B cell (primary cell): Measurements from ENCODE around the gene SWAP70. TPM values are rescaled to one million over a fixed set of nuclear protein-coding genes. Genes with fewer than 3 reads are reported as not detected.

Experiments used
- ATAC-seq: fragments of 200-7000 bp; cut with Tn5 transposase; one replicate; pipeline ENCODE4 v1.10.0; 2021; ENCODE audit warnings: low read depth, mild to moderate bottlenecking, moderate number of reproducible peaks, moderate library complexity
- CTCF ChIA-PET: fragments of 350-600 bp; sonication (Branson Sonifier 250); formaldehyde crosslinking; loops from one replicate; lab custom pipeline; 2021; ENCODE audit warnings: antibody characterized with exemption, inconsistent platforms; lab: Charles Lee
- POLR2A ChIA-PET: fragments of 350-600 bp; sonication (Branson Sonifier 250); formaldehyde crosslinking; loops from one replicate; lab custom pipeline; 2021; ENCODE audit warnings: antibody characterized with exemption; lab: Charles Lee
- DNase-seq: peaks from one replicate; pipeline ENCODE4 v3.0.0; 2013
- H2AFZ ChIP-seq: 2 replicates; pipeline ENCODE4 v1.6.1; 2012; ENCODE audit warnings: mild to moderate bottlenecking, low read depth, low read length; ENCODE audit not compliant: insufficient read depth, poor library complexity, severe bottlenecking
- H3K27ac ChIP-seq, 2 donors: 1 replicate in 1 of 2; 2 replicates in 1 of 2; pipeline ENCODE4 v1.5.1; 2012 to 2013; ENCODE audit warnings: low read length in 2 of 2, mild to moderate bottlenecking in 2 of 2, moderate library complexity in 1 of 2
- H3K27me3 ChIP-seq, 4 experiments: fragments of 200-600 bp in 1 of 4; sonication (generic) in 1 of 4; replicated peaks in 1 of 4; 1 replicate in 2 of 4; 2 replicates in 2 of 4; pipeline versions ENCODE4 v1.6.1 to v1.7.0; 2013 to 2016; ENCODE audit warnings: low read length in 3 of 4, mild to moderate bottlenecking in 2 of 4, mixed read lengths in 1 of 4, moderate library complexity in 1 of 4; ENCODE audit not compliant: insufficient read depth in 4 of 4, control insufficient read depth in 3 of 4; ENCODE audit errors: control extremely low read depth in 1 of 4
- H3K36me3 ChIP-seq, 2 experiments: replicated peaks in 1 of 2; 1 replicate in 1 of 2; 2 replicates in 1 of 2; pipeline versions ENCODE4 v1.6.1 to v1.7.1; 2013; ENCODE audit warnings: low read length in 1 of 2; ENCODE audit not compliant: insufficient read depth in 2 of 2, control insufficient read depth in 1 of 2; ENCODE audit errors: control extremely low read depth in 1 of 2, extremely low read depth in 1 of 2
- H3K4me1 ChIP-seq, 2 donors: fragments of 200-600 bp in 1 of 2; sonication (generic) in 1 of 2; 1 replicate in 1 of 2; 2 replicates in 1 of 2; pipeline versions ENCODE4 v1.5.1 to v1.6.1; 2013 to 2017; ENCODE audit warnings: low read length in 2 of 2; ENCODE audit not compliant: control insufficient read depth in 2 of 2, insufficient read depth in 2 of 2
- H3K4me2 ChIP-seq: replicated peaks from 2 replicates; pipeline ENCODE3; 2012; ENCODE audit warnings: mild to moderate bottlenecking, low read depth, low read length; ENCODE audit not compliant: poor library complexity, severe bottlenecking
- H3K4me3 ChIP-seq, 5 experiments: fragments of 200-600 bp in 1 of 5; sonication (generic) in 1 of 5; 1 replicate in 3 of 5; 2 replicates in 2 of 5; pipeline versions ENCODE4 v1.5.1 to v1.7.0; 2011 to 2016; ENCODE audit warnings: low read length in 4 of 5, mild to moderate bottlenecking in 4 of 5, low read depth in 2 of 5, control low read depth in 1 of 5, moderate library complexity in 1 of 5; ENCODE audit not compliant: insufficient read depth in 1 of 5; ENCODE audit errors: control extremely low read depth in 1 of 5, extremely low read depth in 1 of 5
- H3K79me2 ChIP-seq: fragments of 200-600 bp; sonication (generic); one replicate; pipeline ENCODE4 v1.6.0; 2016; ENCODE audit warnings: low read length; ENCODE audit not compliant: control insufficient read depth, insufficient read depth
- H3K9ac ChIP-seq: fragments of 200-600 bp; sonication (generic); 2 replicates; pipeline ENCODE4 v1.6.1; 2017; ENCODE audit warnings: mild to moderate bottlenecking, low read length, moderate library complexity
- H3K9me3 ChIP-seq, 3 donors: one replicate each; pipeline versions ENCODE4 v1.6.1 to v1.7.1; 2013; ENCODE audit warnings: low read length in 2 of 3; ENCODE audit not compliant: control insufficient read depth in 2 of 3, insufficient read depth in 1 of 3; ENCODE audit errors: control extremely low read depth in 1 of 3
- H4K20me1 ChIP-seq: 2 replicates; pipeline ENCODE4 v1.6.0; 2012; ENCODE audit warnings: mild to moderate bottlenecking, low read length; ENCODE audit not compliant: insufficient read depth, control insufficient read depth, poor library complexity, severe bottlenecking
- H3K27ac Mint-ChIP-seq: one replicate; pipeline ENCODE4 v1.8.0; 2021; ENCODE audit warnings: mixed read lengths
- H3K27me3 Mint-ChIP-seq: one replicate; pipeline ENCODE4 v1.8.0; 2021; ENCODE audit warnings: mixed read lengths
- H3K4me1 Mint-ChIP-seq: one replicate; pipeline ENCODE4 v1.8.0; 2021; ENCODE audit warnings: mixed read lengths
- H3K4me3 Mint-ChIP-seq: one replicate; pipeline ENCODE4 v1.8.0; 2021; ENCODE audit warnings: mixed read lengths
- H3K9me3 Mint-ChIP-seq: one replicate; pipeline ENCODE4 v1.8.0; 2022; ENCODE audit warnings: mixed read lengths; ENCODE audit not compliant: insufficient read depth
- EZH2 ChIP-seq: IDR thresholded peaks from 2 replicates; pipeline ENCODE4 v1.6.1; 2012; ENCODE audit warnings: borderline replicate concordance, low read depth, mild to moderate bottlenecking, moderate library complexity, low read length; ENCODE audit not compliant: insufficient read depth, poor library complexity, severe bottlenecking
- WGBS: methylation state at CpG from one replicate; pipeline ENCODE4 v1.1.5; 2013; ENCODE audit warnings: missing lambda C conversion rate; ENCODE audit not compliant: insufficient coverage; 5-methylcytosine and 5-hydroxymethylcytosine counted together
- intact Hi-C: fragments of 100-400 bp; cut with micrococcal nuclease; formaldehyde crosslinking; loops from one replicate; pipeline ENCODE4 v1.10.0; 2022
- polyA plus RNA-seq: library from polyadenylated mRNA; depleted of rRNA; stranded (reverse); fragments of >200 nt; gene quantifications from 2 replicates; pipeline ENCODE4 v1.2.3, GENCODE V29; 2012
- total RNA-seq, 2 donors: library from RNA; stranded (reverse); fragments of 120-200 nt in 1 of 2; gene quantifications; 1 replicate in 1 of 2; 2 replicates in 1 of 2; pipeline versions ENCODE4 v1.2.3 to v1.2.4, GENCODE V29; 2013 to 2022
- TF ChIP-seq, protein P1 (sequence below): fragments of 200-600 bp; IDR thresholded peaks from one replicate; pipeline ENCODE4 v1.8.0; 2022; ENCODE audit warnings: antibody characterized with exemption, mild to moderate bottlenecking

Gene SWAP70
- total and polyA plus RNA-seq, 2 donors (not counting 1 experiment from before 2014, with no cell fraction given), result 69.8 to 200 TPM

DNA sequence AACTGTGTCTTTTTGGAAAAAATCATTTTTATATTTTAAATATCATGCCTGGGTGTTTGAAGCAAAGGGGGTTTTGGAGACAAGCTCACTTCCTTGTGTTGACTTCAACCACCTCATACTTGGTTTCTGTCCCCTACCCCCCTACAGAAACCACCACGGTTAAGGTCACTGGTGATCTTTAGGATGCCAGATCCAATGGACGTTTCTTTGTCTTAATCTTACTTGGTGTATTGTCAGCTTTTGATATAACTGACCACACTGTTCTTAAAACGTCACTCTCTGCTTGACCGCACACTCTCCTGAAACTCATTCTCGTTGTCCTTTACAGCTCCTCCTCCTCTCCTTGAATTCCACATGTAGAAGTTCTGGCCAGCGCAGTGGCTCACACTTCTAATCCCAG, 34.8 kb upstream of the SWAP70 start:
- Histone ChIP-seq H3K27ac (no peak overlapping the region), H3K9ac (no peak overlapping the region), H3K4me1 (peaks cover 33 to 36% of the 10 kb centered on the region in 2 donors), H3K79me2 (peaks cover 5% of the 10 kb centered on the region), H3K9me3 (no peaks in the 10 kb centered on the region), H2AFZ (no peak overlapping the region), H3K36me3 (no peaks in the 10 kb centered on the region), H3K4me2 (no peak overlapping the region), H3K4me3 (no peak overlapping the region), H3K27me3 (no peaks in the 10 kb centered on the region), H4K20me1 (no peaks in the 10 kb centered on the region)
- TF ChIP-seq, protein P1, sequence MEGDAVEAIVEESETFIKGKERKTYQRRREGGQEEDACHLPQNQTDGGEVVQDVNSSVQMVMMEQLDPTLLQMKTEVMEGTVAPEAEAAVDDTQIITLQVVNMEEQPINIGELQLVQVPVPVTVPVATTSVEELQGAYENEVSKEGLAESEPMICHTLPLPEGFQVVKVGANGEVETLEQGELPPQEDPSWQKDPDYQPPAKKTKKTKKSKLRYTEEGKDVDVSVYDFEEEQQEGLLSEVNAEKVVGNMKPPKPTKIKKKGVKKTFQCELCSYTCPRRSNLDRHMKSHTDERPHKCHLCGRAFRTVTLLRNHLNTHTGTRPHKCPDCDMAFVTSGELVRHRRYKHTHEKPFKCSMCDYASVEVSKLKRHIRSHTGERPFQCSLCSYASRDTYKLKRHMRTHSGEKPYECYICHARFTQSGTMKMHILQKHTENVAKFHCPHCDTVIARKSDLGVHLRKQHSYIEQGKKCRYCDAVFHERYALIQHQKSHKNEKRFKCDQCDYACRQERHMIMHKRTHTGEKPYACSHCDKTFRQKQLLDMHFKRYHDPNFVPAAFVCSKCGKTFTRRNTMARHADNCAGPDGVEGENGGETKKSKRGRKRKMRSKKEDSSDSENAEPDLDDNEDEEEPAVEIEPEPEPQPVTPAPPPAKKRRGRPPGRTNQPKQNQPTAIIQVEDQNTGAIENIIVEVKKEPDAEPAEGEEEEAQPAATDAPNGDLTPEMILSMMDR, result no peak
- no peaks in the 10 kb centered on the region for H3K27me3 Mint-ChIP-seq
- WGBS, result 62% methylated on average over 3 of the region's 6 CpGs
- intact Hi-C loops, result loop anchor here (2.0 kb wide), 1 partner anchor 14 kb away; no protein-coding TSS in a partner anchor
- ChIA-PET CTCF (interaction anchor here (1.2 to 2.0 kb wide), 5 partner anchors 9 to 120 kb away, joined by 4 to 8 read pairs (median 6); no protein-coding TSS in a partner anchor), POLR2A (interaction anchor here (0.5 to 1.2 kb wide), 4 partner anchors 9 to 45 kb away, joined by 3 to 5 read pairs (median 4); no protein-coding TSS in a partner anchor)
- H3K9me3 Mint-ChIP-seq, result peaks cover 2% of the 10 kb centered on the region
- H3K4me3 Mint-ChIP-seq, result no peak overlapping the region
- H3K4me1 Mint-ChIP-seq, result peaks cover 60% of the 10 kb centered on the region
- DNase-seq, result no peak
- peak; percentile 67 for ATAC-seq
- peak overlapping the region; percentile 7 for H3K27ac Mint-ChIP-seq

DNA sequence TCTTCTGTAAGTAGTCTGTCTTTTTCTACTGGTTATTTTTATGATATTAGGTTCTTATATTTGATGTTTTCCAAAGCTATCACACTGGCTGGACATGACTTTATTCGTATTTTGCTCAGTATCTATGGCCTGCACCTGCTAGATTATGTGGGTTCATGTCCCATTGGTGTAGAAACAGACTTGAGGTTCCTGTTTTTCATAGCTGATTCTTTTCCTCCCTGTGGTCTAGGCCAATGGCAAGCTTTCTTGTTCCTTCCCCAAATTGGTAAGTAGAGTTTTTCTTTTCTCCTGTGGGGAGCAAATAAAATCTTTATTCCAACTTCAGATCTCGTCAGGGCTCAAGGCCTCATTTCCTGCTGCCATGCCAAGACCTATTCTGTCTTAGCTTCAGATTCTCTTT, 30.2 kb upstream of the SWAP70 start:
- peak overlapping the region; percentile 29 for H2AFZ ChIP-seq
- H3K27ac Mint-ChIP-seq, result peak overlapping the region; percentile 77

More for the DNA sequence above, 30.2 kb upstream of the SWAP70 start:
- 13% methylated on average over 1 of the region's 2 CpGs for WGBS
- no peaks in the 10 kb centered on the region for H4K20me1 ChIP-seq
- peaks cover 37% of the 10 kb centered on the region for H3K4me1 Mint-ChIP-seq
- H3K79me2 ChIP-seq, result no peaks in the 10 kb centered on the region
- H3K9ac ChIP-seq, result no peak overlapping the region
- ChIA-PET CTCF (interaction anchor here (0.6 to 1.5 kb wide), 6 partner anchors 14 to 99 kb away, joined by 3 to 6 read pairs (median 4); no protein-coding TSS in a partner anchor), POLR2A (interaction anchor here (1.3 kb wide), 1 partner anchor 20 kb away, joined by 4 read pairs; no protein-coding TSS in a partner anchor)
- H3K36me3 ChIP-seq, result no peaks in the 10 kb centered on the region
- intact Hi-C loops, result no loop called here
- H3K27ac ChIP-seq, result peak overlapping the region; percentile 14 to 35
- peaks cover 13 to 18% of the 10 kb centered on the region in 2 donors for H3K4me1 ChIP-seq
- no peaks in the 10 kb centered on the region for H3K9me3 ChIP-seq
- H3K4me3 ChIP-seq, result peak overlapping the region in 1 of 5 experiments; percentile 3
- TF ChIP-seq, protein P1, result no peak
- no peak for TF ChIP-seq EZH2
- H3K27me3 ChIP-seq, result no peaks in the 10 kb centered on the region
- peaks cover 2% of the 10 kb centered on the region for H3K9me3 Mint-ChIP-seq
- H3K27me3 Mint-ChIP-seq, result no peaks in the 10 kb centered on the region
- H3K4me2 ChIP-seq, result peak overlapping the region; percentile 42
- no peak overlapping the region for H3K4me3 Mint-ChIP-seq
- DNase-seq (peak; percentile 49), ATAC-seq (peak; percentile 53)
